HG03460 (cell line): ENCODE results near the gene S100A8.

Experiments
- ATAC-seq: cut with Tn5 transposase; IDR thresholded peaks from one replicate; pipeline ENCODE4 v1.9.1; 2021; ENCODE audit not compliant: unreplicated experiment

The S100A8 gene

GRCh38 chr1:153364156-153364555 lies 26.7 kb downstream of the S100A8 start:
- no peak for ATAC-seq

GRCh38 chr1:153363641-153364040 lies 27.2 kb downstream of the S100A8 start:
- no peak for ATAC-seq

DNA sequence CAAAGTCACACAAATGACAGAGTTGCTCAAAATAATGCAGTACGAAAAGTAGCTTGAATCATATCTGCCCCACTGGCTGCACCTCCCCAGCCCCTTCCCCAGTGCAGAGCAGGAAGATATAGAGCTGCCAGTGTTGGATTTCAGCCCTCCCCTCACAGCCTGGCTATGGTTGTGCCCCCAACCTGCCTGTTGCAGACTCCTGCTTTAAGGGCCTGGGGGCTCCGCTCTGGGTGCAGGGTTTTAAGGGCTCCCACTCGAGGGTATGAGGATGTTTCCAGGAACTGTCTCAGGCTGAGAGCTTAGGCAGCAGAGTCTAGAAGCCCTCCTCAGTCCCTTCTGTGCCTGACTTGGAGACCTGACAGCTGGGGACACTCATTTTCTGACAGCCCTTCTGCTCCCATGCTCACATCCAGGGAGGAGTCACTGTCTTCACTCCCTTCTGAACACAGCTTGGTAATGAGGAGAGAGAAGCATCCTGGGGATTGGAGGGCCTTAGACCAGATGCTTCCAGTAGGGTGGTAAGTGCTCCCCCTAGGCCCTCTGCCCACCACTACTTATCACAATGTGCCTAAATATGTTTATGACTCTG lies 28.6 kb downstream of the S100A8 start:
- ATAC-seq: no peak

- no peak for ATAC-seq
Observed at GRCh38 chr1:153361480-153362109, 29.3 kb downstream of the S100A8 start.

GRCh38 chr1:153360592-153361479 lies 30.0 kb downstream of the S100A8 start:
- no peak for ATAC-seq

- ATAC-seq: no peak
Observed at GRCh38 chr1:153360190-153360589, 30.7 kb downstream of the S100A8 start.

- ATAC-seq: no peak
Observed at GRCh38 chr1:153359241-153359640, 31.6 kb downstream of the S100A8 start.

DNA sequence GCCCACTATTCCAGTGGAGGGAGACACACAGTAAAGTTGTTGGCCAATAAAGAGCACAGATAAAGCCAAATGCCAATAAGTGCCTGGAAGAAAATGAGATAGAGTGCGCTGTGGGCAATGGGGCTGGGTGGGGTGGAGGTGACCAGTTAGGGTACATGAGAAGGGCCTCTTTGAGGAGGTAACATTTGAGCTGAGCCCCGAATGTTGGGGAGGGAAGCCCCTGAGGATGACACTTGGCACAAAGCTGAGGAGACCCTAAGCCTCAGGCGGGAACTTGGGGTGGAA lies 32.2 kb downstream of the S100A8 start:
- ATAC-seq: no peak

- no peak for ATAC-seq
Observed at GRCh38 chr1:153357853-153358690, 32.8 kb downstream of the S100A8 start, which contains the start of gene S100A9. TSS of gene S100A9 (plus strand) at chr1:153357854. CDS start at chr1:153358284, 430 bp downstream.

GRCh38 chr1:153357076-153357852 lies 33.6 kb downstream of the S100A8 start:
- ATAC-seq: no peak

DNA sequence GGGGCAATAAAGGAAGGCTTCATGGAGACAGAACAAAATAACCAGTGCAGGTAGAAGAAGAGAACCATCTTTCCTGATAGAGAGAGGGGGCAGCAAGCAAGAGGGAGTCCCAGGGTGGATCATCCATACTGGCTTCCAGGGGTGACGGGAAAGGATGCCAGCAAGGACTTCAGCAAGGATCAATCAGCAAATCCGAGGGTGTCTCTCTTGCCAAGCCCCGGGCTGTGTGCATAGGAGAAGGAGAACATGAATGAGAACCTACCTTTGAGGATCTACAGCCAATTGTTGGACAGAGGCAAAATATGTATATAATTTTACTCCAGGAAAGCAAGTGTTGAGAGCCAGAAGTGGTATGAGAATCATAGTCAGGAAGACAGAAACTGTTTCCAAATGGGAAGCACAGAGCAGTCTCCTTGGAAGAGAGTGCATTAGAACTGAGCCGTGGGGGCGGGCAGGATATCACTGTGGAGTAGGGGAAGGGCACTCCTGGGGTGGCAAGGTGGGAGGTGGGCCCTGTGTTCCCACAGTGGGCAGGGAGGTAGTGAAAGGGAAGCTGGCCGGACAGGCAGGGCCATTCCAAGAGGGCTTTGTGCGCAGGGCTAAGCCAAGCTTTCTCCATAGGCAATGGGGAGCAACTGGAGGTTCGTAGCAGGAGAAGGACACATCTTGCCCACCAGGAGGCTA lies 34.3 kb downstream of the S100A8 start:
- ATAC-seq: no peak

GRCh38 chr1:153355445-153356071 lies 35.3 kb downstream of the S100A8 start:
- ATAC-seq: no peak

GRCh38 chr1:153354515-153355193 lies 36.2 kb downstream of the S100A8 start:
- no peak for ATAC-seq

GRCh38 chr1:153353226-153353947 lies 37.5 kb downstream of the S100A8 start:
- no peak for ATAC-seq

GRCh38 chr1:153352523-153352922 lies 38.4 kb downstream of the S100A8 start:
- no peak for ATAC-seq

DNA sequence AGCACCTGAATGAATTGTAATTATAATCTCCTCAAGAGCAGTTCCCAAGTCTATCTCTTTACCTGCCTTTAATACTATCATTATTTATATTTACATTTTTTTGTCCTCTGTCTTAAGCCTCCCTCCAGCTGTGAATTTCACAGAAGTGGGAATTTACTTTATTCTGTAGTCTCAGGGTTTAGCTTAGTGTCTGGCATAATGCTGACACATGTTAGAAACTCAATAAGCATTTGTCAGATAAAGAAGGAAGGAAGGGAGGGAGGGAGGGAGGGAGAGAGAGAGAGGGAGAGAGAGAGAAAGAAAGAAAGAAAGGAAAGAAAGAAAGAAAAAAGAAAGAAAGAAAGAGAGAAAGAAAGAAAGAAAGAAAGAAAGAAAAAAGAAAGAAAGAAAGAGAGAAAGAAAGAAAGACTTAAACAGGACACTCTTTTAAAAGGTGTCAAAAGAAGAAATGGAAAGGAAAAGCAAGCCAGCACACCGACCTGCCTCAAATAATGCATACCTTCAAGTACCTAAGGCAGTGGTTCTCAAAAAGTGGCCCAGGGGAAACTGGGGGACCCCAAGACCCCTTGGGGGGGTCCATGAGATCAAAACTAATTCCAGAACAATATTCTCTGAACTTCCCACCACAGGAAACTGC lies 40.4 kb downstream of the S100A8 start:
- no peak for ATAC-seq

GRCh38 chr1:153349363-153350320 lies 41.2 kb downstream of the S100A8 start:
- ATAC-seq: no peak
